ENCODE measurements around the gene DKKL1.
A peak's percentile ranks its signal among the peaks of the same experiment; 100 is the strongest.

DKKL1 gene

DNA sequence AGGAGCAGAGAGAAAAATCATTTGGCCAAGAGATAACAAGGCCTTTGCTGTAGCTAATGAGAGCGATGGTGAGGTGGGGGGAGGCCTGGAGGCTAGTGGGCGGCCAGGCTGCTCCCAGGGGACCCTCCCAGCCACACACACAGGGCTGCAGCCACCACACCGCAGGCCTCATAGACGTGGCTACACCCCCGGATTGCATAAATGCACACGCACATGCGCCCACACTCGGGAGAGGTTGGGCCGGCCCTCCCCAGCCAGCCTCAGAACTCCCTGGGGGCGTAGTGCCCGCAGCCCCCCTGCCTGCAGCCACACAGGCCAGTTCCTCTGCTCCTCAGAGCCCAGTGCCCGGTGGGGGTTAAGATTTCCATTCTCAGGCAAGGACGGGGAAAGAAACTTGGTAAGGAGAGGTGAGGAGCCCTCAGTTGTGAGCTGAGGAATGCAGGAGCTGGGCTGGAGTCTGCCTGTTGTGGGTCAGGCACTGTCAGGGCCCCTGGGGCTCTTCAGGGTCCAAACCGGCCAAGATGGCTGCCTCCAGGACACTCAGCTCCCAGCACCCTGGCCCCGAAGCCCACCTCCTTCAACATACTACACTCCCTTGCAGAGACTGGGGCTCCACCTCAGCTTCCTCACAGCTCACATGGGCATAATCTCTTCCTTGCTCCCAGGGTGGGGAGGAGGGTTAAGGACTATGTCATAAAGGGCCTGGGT is 51.6 kb downstream of the DKKL1 start:
- TF ChIP-seq MYC (IDR thresholded peaks at IDR 0.05; ENCODE audit: low read depth, low read length) (peak; percentile 94), POLR2A (IDR thresholded peaks at IDR 0.05; ENCODE audit: extremely low read depth, insufficient read length) (peak; percentile 48)
- TF ChIP-seq, protein P1, sequence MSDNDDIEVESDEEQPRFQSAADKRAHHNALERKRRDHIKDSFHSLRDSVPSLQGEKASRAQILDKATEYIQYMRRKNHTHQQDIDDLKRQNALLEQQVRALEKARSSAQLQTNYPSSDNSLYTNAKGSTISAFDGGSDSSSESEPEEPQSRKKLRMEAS (IDR thresholded peaks at IDR 0.05; ENCODE audit: low read depth, low read length): peak; percentile 95
- TF ChIP-seq, protein P2, sequence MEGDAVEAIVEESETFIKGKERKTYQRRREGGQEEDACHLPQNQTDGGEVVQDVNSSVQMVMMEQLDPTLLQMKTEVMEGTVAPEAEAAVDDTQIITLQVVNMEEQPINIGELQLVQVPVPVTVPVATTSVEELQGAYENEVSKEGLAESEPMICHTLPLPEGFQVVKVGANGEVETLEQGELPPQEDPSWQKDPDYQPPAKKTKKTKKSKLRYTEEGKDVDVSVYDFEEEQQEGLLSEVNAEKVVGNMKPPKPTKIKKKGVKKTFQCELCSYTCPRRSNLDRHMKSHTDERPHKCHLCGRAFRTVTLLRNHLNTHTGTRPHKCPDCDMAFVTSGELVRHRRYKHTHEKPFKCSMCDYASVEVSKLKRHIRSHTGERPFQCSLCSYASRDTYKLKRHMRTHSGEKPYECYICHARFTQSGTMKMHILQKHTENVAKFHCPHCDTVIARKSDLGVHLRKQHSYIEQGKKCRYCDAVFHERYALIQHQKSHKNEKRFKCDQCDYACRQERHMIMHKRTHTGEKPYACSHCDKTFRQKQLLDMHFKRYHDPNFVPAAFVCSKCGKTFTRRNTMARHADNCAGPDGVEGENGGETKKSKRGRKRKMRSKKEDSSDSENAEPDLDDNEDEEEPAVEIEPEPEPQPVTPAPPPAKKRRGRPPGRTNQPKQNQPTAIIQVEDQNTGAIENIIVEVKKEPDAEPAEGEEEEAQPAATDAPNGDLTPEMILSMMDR (IDR thresholded peaks at IDR 0.05; ENCODE audit: low read depth, low read length): no peak
- H3K4me3 ChIP-seq (ENCODE audit: low read depth, low read length): peak overlapping the region; percentile 49
- DNase-seq (ENCODE audit: low read depth): peak; percentile 99

GRCh38 chr19:49415810-49416200 is 52.1 kb downstream of the DKKL1 start:
- DNase-seq (ENCODE audit: low read depth): peak; percentile 65
- TF ChIP-seq MYC (IDR thresholded peaks at IDR 0.05; ENCODE audit: low read depth, low read length) (no peak), POLR2A (IDR thresholded peaks at IDR 0.05; ENCODE audit: extremely low read depth, insufficient read length) (no peak)
- TF ChIP-seq, protein P2 (IDR thresholded peaks at IDR 0.05; ENCODE audit: low read depth, low read length): no peak
- TF ChIP-seq, protein P1 (IDR thresholded peaks at IDR 0.05; ENCODE audit: low read depth, low read length): no peak
- peak overlapping the region; percentile 49 for H3K4me3 ChIP-seq (ENCODE audit: low read depth, low read length)

DNA sequence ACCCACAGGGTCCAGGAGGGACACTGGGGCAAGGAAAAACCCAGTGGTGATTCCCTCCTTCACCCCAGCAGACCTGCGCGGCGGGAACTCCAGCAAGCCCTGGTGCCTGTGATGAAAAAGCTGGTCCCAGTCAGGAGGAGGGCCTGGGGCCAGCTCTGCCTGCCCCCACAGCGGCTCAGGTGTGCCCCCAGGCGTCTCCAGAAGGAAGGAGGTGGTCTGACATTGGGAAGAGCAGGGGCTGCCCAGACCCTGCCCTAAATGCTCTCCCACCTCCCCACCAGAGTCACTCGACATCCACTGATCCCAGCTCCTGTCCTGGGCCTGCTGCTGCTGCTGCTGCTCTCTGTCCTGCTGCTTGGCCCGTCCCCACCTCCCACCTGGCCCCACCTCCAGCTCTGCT is 53.4 kb downstream of the DKKL1 start:
- TF ChIP-seq, protein P1 (IDR thresholded peaks at IDR 0.05; ENCODE audit: low read depth, low read length): no peak
- no peak for TF ChIP-seq POLR2A (IDR thresholded peaks at IDR 0.05; ENCODE audit: extremely low read depth, insufficient read length)
- TF ChIP-seq, protein P2 (IDR thresholded peaks at IDR 0.05; ENCODE audit: low read depth, low read length): no peak
- TF ChIP-seq MYC (IDR thresholded peaks at IDR 0.05; ENCODE audit: low read depth, low read length): no peak
- H3K4me3 ChIP-seq (ENCODE audit: low read depth, low read length): no peak overlapping the region
- no peak for DNase-seq (ENCODE audit: low read depth)

DNA sequence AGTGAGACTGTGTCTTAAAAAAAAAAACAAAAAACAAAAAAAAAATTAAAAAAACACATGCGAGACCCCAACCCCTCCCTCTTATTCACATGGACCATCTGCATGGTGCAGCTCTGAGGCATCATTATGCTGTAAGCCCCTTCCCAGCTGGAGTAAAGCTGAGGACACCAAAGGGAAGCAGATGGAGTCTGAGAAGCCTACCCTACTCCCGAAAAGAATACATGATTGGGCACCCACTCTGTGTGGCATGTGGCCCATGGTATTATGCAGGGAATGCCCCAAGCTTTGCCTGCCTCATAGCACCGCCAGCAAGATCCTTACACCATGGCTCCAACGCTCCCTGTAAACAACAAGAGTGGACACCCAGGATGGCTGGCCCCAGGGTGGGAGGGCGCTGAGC is 54.8 kb downstream of the DKKL1 start:
- no peak for DNase-seq (ENCODE audit: low read depth)
- TF ChIP-seq, protein P2 (IDR thresholded peaks at IDR 0.05; ENCODE audit: low read depth, low read length): no peak
- TF ChIP-seq, protein P1 (IDR thresholded peaks at IDR 0.05; ENCODE audit: low read depth, low read length): no peak
- TF ChIP-seq POLR2A (IDR thresholded peaks at IDR 0.05; ENCODE audit: extremely low read depth, insufficient read length): no peak
- H3K4me3 ChIP-seq (ENCODE audit: low read depth, low read length): no peak overlapping the region

GRCh38 chr19:49419173-49419572 is 55.5 kb downstream of the DKKL1 start:
- TF ChIP-seq POLR2A (IDR thresholded peaks at IDR 0.05; ENCODE audit: extremely low read depth, insufficient read length) (no peak), MYC (IDR thresholded peaks at IDR 0.05; ENCODE audit: low read depth, low read length) (no peak)
- TF ChIP-seq, protein P1 (IDR thresholded peaks at IDR 0.05; ENCODE audit: low read depth, low read length): no peak
- TF ChIP-seq, protein P2 (IDR thresholded peaks at IDR 0.05; ENCODE audit: low read depth, low read length): no peak
- DNase-seq (ENCODE audit: low read depth): no peak
- H3K4me3 ChIP-seq (ENCODE audit: low read depth, low read length): no peak overlapping the region
